Duodenal mucosa (tissue), 2 donors: ENCODE measurements around the gene PTPRH.
"Not testable (repeated sequence)": the region's sequence is repeated elsewhere in the genome, so short reads cannot be mapped to it uniquely, and the experiment has no call there.

Source experiments
- H3K27ac ChIP-seq: one replicate; pipeline ENCODE4 v1.7.0; 2013; ENCODE audit warnings: low read depth, low read length
- H3K27me3 ChIP-seq, 2 donors: one replicate each; pipeline ENCODE4 v1.7.0; 2013; ENCODE audit warnings: low read length in 2 of 2, control low read depth in 1 of 2; ENCODE audit not compliant: insufficient read depth in 2 of 2, control insufficient read depth in 1 of 2
- H3K36me3 ChIP-seq, 2 donors: one replicate each; pipeline ENCODE4 v1.7.0; 2013; ENCODE audit warnings: low read length in 2 of 2, control low read depth in 1 of 2; ENCODE audit not compliant: insufficient read depth in 2 of 2, control insufficient read depth in 1 of 2
- H3K4me1 ChIP-seq, 2 donors: one replicate each; pipeline ENCODE4 v1.7.0; 2013; ENCODE audit warnings: low read length in 2 of 2, control low read depth in 1 of 2; ENCODE audit not compliant: insufficient read depth in 2 of 2, control insufficient read depth in 1 of 2
- H3K4me3 ChIP-seq, 2 donors: one replicate each; pipeline ENCODE4 v1.7.0; 2013; ENCODE audit warnings: low read length in 2 of 2, low read depth in 1 of 2
- H3K9ac ChIP-seq, 2 donors: one replicate each; pipeline ENCODE4 v1.7.0; 2013; ENCODE audit warnings: low read length in 2 of 2, low read depth in 1 of 2
- H3K9me3 ChIP-seq, 2 donors: one replicate each; pipeline ENCODE4 v1.7.0; 2013; ENCODE audit warnings: low read length in 2 of 2, control low read depth in 1 of 2; ENCODE audit not compliant: control insufficient read depth in 1 of 2

The PTPRH gene

GRCh38 chr19:55209693-55210472 lies 582 bp upstream of the PTPRH start:
- Histone ChIP-seq H3K4me3 (peak overlapping the region; percentile 66 to 72), H3K9me3 (peaks cover 3 to 5% of the 10 kb centered on the region in 2 donors), H3K9ac (peak overlapping the region; percentile 64 to 89), H3K27me3 (no peaks in the 10 kb centered on the region), H3K36me3 (peaks cover 4 to 7% of the 10 kb centered on the region in 2 donors), H3K4me1 (peaks cover 9 to 10% of the 10 kb centered on the region in 2 donors), H3K27ac (peak overlapping the region; percentile 89)

DNA sequence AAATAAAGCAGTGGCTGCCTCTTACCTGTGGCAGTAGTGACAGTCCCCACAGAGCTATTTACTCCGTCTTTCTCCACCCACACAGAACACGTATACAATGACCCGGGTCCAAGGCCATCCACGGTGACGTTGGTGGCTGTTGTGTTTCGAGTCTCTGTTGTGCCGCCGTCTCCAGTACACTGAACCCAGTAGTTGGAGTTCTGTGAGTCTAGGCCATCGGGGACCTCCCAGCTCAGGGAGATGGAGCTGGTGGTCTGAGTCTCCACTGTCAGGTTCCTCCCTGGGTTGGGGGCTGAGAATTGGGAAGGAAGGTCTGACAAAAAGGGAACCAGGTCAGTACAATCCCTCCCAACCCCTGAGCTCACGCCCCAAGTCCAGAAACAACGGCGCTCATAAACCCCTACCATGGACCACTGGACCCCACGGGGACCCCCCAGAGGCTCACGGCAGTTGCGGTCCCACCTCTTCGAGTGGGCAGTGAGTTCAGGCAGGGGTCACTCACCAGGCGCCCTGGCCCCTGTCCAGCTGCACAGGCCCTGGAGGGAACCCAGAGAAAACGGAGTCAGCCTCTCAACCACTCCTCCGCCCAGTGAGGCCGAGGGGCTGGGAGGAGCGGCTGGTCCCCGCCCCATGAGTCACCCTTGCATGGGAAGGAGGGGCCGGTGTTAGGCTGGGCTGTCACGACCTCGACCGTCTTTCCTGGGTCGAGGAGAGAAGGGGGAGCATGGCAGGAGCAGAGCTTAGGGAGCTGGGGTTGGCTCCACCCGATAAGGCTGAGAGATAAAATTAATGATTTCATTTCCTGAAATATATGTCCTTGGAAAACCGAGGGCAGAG lies 2.4 kb downstream of the PTPRH start:
- H3K27ac ChIP-seq, result peak overlapping the region; percentile 89
- peak overlapping the region; percentile 70 to 77 for H3K4me3 ChIP-seq
- H3K27me3 ChIP-seq, result no peaks in the 10 kb centered on the region
- H3K9ac ChIP-seq, result peak overlapping the region; percentile 60 to 84
- no peaks in the 10 kb centered on the region for H3K9me3 ChIP-seq
- H3K4me1 ChIP-seq, result peaks cover 9 to 10% of the 10 kb centered on the region in 2 donors
- peaks cover 10 to 29% of the 10 kb centered on the region in 2 donors for H3K36me3 ChIP-seq

DNA sequence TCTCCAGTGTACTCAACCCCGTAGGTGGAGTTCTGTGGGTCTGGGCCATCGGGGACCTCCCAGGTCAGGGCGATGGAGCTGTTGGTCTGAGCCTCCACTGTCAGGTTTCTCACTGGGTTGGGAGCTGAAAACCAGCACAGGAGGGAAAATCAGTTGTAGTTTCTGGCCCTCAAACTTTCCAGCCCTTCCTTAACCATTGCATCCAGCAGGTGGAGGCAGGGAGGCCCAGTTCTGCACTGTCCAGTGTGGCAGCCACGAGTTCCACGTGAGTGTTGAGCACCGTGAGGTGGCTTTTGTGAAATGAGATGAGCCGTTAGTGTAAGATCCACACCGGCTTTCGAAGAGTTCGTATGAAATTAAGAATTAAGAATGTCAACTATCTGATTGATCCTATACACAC lies 7.1 kb downstream of the PTPRH start:
- not testable (repeated sequence) for H3K27ac ChIP-seq, H3K9me3 ChIP-seq, H3K4me1 ChIP-seq, H3K27me3 ChIP-seq, H3K9ac ChIP-seq, H3K4me3 ChIP-seq
- H3K36me3 ChIP-seq, result peaks cover 28 to 70% of the 10 kb centered on the region in 2 donors

DNA sequence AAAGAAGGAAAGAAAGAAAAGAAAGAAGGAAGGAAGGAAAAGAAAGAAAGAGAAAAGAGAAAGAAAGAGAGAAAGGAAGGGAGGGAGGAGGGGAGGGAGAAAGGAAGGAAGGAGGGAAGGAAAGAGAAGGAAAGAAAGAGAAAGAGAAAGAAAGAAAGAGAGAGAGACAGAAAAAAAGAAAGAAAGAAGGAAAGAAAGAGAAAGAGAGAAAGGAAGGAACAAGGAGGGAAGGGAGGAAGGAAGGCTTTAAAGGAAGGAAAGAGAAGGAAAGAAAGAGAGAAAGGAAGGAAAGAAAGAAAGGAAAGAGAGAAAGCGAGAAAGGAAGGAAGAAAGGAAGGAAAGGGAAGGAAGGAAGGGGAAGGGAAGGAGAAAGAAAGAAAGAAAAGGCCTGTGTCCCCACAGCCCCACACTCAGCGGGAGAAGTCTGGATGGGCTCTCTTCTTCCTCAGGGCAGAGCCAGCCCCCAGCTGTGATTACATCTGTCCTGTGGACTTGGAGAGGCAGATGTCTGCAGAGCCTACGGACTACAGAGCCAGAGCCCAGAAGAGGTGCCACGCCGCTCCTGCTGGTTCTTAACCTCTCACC lies 9.6 kb downstream of the PTPRH start:
- no peaks in the 10 kb centered on the region for H3K9me3 ChIP-seq
- H3K4me3 ChIP-seq, result no peak overlapping the region
- H3K36me3 ChIP-seq, result peaks cover 31 to 71% of the 10 kb centered on the region in 2 donors
- H3K9ac ChIP-seq, result no peak overlapping the region
- H3K27me3 ChIP-seq, result no peaks in the 10 kb centered on the region
- H3K4me1 ChIP-seq, result no peaks in the 10 kb centered on the region
- no peak overlapping the region for H3K27ac ChIP-seq

- Histone ChIP-seq H3K36me3 (peaks cover 32 to 65% of the 10 kb centered on the region in 2 donors), H3K9me3 (no peaks in the 10 kb centered on the region), H3K4me1 (no peaks in the 10 kb centered on the region), H3K27me3 (no peaks in the 10 kb centered on the region), H3K9ac (no peak overlapping the region), H3K27ac (no peak overlapping the region), H3K4me3 (no peak overlapping the region)
Observed at GRCh38 chr19:55198651-55199050, 10.7 kb downstream of the PTPRH start.

GRCh38 chr19:55197528-55197927 lies 11.8 kb downstream of the PTPRH start:
- H3K4me3 ChIP-seq, result no peak overlapping the region
- H3K27ac ChIP-seq, result no peak overlapping the region
- peaks cover 32 to 65% of the 10 kb centered on the region in 2 donors for H3K36me3 ChIP-seq
- no peaks in the 10 kb centered on the region for H3K4me1 ChIP-seq
- H3K9ac ChIP-seq, result no peak overlapping the region
- no peaks in the 10 kb centered on the region for H3K9me3 ChIP-seq
- no peaks in the 10 kb centered on the region for H3K27me3 ChIP-seq

- Histone ChIP-seq H3K9me3 (no peaks in the 10 kb centered on the region), H3K4me1 (no peaks in the 10 kb centered on the region), H3K4me3 (no peak overlapping the region), H3K27me3 (no peaks in the 10 kb centered on the region), H3K36me3 (peaks cover 30 to 61% of the 10 kb centered on the region in 2 donors), H3K27ac (no peak overlapping the region), H3K9ac (no peak overlapping the region)
Observed at GRCh38 chr19:55196803-55197202, 12.5 kb downstream of the PTPRH start.

GRCh38 chr19:55193481-55193880 lies 15.8 kb downstream of the PTPRH start:
- no peak overlapping the region for H3K9ac ChIP-seq
- no peak overlapping the region for H3K27ac ChIP-seq
- H3K4me1 ChIP-seq, result no peaks in the 10 kb centered on the region
- H3K4me3 ChIP-seq, result no peak overlapping the region
- no peaks in the 10 kb centered on the region for H3K9me3 ChIP-seq
- peaks cover 17 to 45% of the 10 kb centered on the region in 2 donors for H3K36me3 ChIP-seq
- H3K27me3 ChIP-seq, result no peaks in the 10 kb centered on the region

DNA sequence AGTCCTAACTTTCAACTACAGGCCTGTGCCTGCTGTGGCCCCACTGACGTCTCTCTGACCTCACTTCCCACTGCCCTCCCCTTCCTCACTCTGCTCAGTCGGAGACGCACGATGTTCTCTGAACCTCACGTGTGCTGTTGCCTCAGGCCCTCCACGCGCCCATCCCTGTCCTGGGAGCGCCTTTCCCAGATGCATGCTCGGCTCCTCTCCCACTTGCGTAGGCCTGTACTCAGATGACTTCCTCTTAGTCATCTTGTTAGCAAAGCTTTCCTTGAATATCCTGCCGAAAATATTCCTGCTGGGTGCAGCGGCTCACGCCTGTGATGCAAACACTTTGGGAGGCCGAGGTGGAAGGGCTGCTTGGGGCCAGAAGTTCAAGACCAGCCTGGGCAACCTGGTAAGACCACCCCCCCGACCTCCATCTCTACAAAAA lies 19.9 kb downstream of the PTPRH start:
- H3K9ac ChIP-seq, result no peak overlapping the region
- H3K36me3 ChIP-seq, result peaks cover 15 to 36% of the 10 kb centered on the region in 2 donors
- no peaks in the 10 kb centered on the region for H3K27me3 ChIP-seq
- H3K4me3 ChIP-seq, result no peak overlapping the region
- H3K27ac ChIP-seq, result no peak overlapping the region
- H3K9me3 ChIP-seq, result no peaks in the 10 kb centered on the region
- H3K4me1 ChIP-seq, result no peaks in the 10 kb centered on the region

- no peak overlapping the region for H3K4me3 ChIP-seq
- H3K9me3 ChIP-seq, result no peaks in the 10 kb centered on the region
Observed at GRCh38 chr19:55188625-55189024, 20.7 kb downstream of the PTPRH start.

More at GRCh38 chr19:55188625-55189024, 20.7 kb downstream of the PTPRH start:
- Histone ChIP-seq H3K27ac (no peak overlapping the region), H3K36me3 (peaks cover 10 to 34% of the 10 kb centered on the region in 2 donors), H3K27me3 (no peaks in the 10 kb centered on the region), H3K9ac (no peak overlapping the region), H3K4me1 (no peaks in the 10 kb centered on the region)
